Activated CD4-positive, alpha-beta T cell treated with anti-CD3 and anti-CD28 coated beads, Interleukin-2, amount 50 U/mL, for 16 hours (primary cell): Measurements from ENCODE around the gene HECA.
"Not testable (repeated sequence)": the region's sequence is repeated elsewhere in the genome, so short reads cannot be mapped to it uniquely, and the experiment has no call there.

ENCODE experiments used
- DNase-seq: peaks from one replicate; pipeline ENCODE4 v3.0.0-alpha.2; 2020

The HECA gene

GRCh38 chr6:139165324-139165723, 30.4 kb downstream of the HECA start:
- DNase-seq: no peak

- DNase-seq: no peak
These were observed 31.5 kb downstream of the HECA start for GRCh38 chr6:139166238-139166955.

- no peak for DNase-seq
These were observed 32.1 kb downstream of the HECA start for GRCh38 chr6:139166956-139167313.

- DNase-seq: no peak
These were observed 37.3 kb downstream of the HECA start for GRCh38 chr6:139172151-139172550.

GRCh38 chr6:139172567-139172966, 37.7 kb downstream of the HECA start:
- DNase-seq: no peak

GRCh38 chr6:139173172-139173571, 38.3 kb downstream of the HECA start:
- DNase-seq: peak; percentile 67

GRCh38 chr6:139173822-139174221, 38.9 kb downstream of the HECA start:
- no peak for DNase-seq

GRCh38 chr6:139174961-139175360, 40.1 kb downstream of the HECA start:
- DNase-seq: no peak

- no peak for DNase-seq
These were observed 40.6 kb downstream of the HECA start for GRCh38 chr6:139175389-139175948.

GRCh38 chr6:139181236-139181635, 46.4 kb downstream of the HECA start:
- no peak for DNase-seq

GRCh38 chr6:139184047-139184446, 49.2 kb downstream of the HECA start:
- DNase-seq: no peak

- DNase-seq: peak; percentile 71
These were observed 49.6 kb downstream of the HECA start for GRCh38 chr6:139184459-139184858.

- peak; percentile 65 for DNase-seq
These were observed 51.4 kb downstream of the HECA start for GRCh38 chr6:139186242-139186641.

- no peak for DNase-seq
These were observed 51.8 kb downstream of the HECA start for GRCh38 chr6:139186692-139187091.

GRCh38 chr6:139187489-139187888, 52.6 kb downstream of the HECA start:
- DNase-seq: peak; percentile 34

- DNase-seq: no peak
These were observed 54.8 kb downstream of the HECA start for GRCh38 chr6:139189665-139190064.

- no peak for DNase-seq
These were observed 59.9 kb downstream of the HECA start for GRCh38 chr6:139194740-139195139.

- no peak for DNase-seq
These were observed 63.8 kb downstream of the HECA start for GRCh38 chr6:139198529-139199288.

- no peak for DNase-seq
These were observed 66.5 kb downstream of the HECA start for GRCh38 chr6:139201378-139201777.

GRCh38 chr6:139204978-139205377, 70.1 kb downstream of the HECA start:
- DNase-seq: no peak

GRCh38 chr6:139205843-139206242, 71.0 kb downstream of the HECA start:
- no peak for DNase-seq

GRCh38 chr6:139210766-139211165, 75.9 kb downstream of the HECA start:
- not testable (repeated sequence) for DNase-seq

GRCh38 chr6:139212460-139212859, 77.6 kb downstream of the HECA start:
- DNase-seq: not testable (repeated sequence)

- DNase-seq: peak; percentile 84
These were observed 84.4 kb downstream of the HECA start for GRCh38 chr6:139219271-139219729.
